Esophagus (tissue), 2 donors: ENCODE measurements around the gene CIAPIN1. TPM values are rescaled to one million over a fixed set of nuclear protein-coding genes. Genes with fewer than 3 reads are reported as not detected.

Experiments
- H3K27ac ChIP-seq, 2 donors: one replicate each; pipeline ENCODE4 v1.5.1; 2013; ENCODE audit warnings: low read depth in 2 of 2, mild to moderate bottlenecking in 2 of 2, inconsistent platforms in 1 of 2, low read length in 1 of 2, moderate library complexity in 1 of 2
- H3K27me3 ChIP-seq, 2 donors: one replicate each; pipeline ENCODE4 v1.6.1; 2013; ENCODE audit warnings: low read length in 2 of 2, control low read depth in 1 of 2, mild to moderate bottlenecking in 1 of 2; ENCODE audit not compliant: insufficient read depth in 2 of 2, control insufficient read depth in 1 of 2
- H3K36me3 ChIP-seq, 2 donors: one replicate each; pipeline ENCODE4 v1.6.1; 2013; ENCODE audit warnings: low read length in 1 of 2; ENCODE audit not compliant: control insufficient read depth in 2 of 2, insufficient read depth in 2 of 2
- H3K4me1 ChIP-seq, 2 donors: one replicate each; pipeline ENCODE4 v1.6.1; 2013; ENCODE audit warnings: low read length in 1 of 2; ENCODE audit not compliant: control insufficient read depth in 2 of 2, insufficient read depth in 2 of 2
- H3K4me3 ChIP-seq, 2 donors: one replicate each; pipeline ENCODE4 v1.5.1; 2013; ENCODE audit warnings: low read length in 2 of 2, mild to moderate bottlenecking in 2 of 2, low read depth in 1 of 2, moderate library complexity in 1 of 2
- H3K9me3 ChIP-seq, 2 donors: one replicate each; pipeline ENCODE4 v1.6.1; 2013; ENCODE audit warnings: mild to moderate bottlenecking in 2 of 2, low read depth in 1 of 2, low read length in 1 of 2, moderate library complexity in 1 of 2; ENCODE audit not compliant: control insufficient read depth in 2 of 2, insufficient read depth in 1 of 2
- WGBS, 2 donors: extraction: QIAGEN DNeasy Blood & Tissue Kit; methylation state at CpG; one replicate each; pipeline ENCODE4 v1.1.7; 2013; 5-methylcytosine and 5-hydroxymethylcytosine counted together
- polyA plus RNA-seq, 2 donors: library from polyadenylated mRNA; stranded (reverse); fragments of 200-250 nt; gene quantifications; one replicate each; pipeline ENCODE4 v1.2.3, GENCODE V29; 2013
- donor health status: healthy with polysubstance abuse.
- donor health status: Bipolar disorder and iron deficiency.

CIAPIN1 gene
- polyA plus RNA-seq, 2 donors, result 11.7 to 31.6 TPM

DNA sequence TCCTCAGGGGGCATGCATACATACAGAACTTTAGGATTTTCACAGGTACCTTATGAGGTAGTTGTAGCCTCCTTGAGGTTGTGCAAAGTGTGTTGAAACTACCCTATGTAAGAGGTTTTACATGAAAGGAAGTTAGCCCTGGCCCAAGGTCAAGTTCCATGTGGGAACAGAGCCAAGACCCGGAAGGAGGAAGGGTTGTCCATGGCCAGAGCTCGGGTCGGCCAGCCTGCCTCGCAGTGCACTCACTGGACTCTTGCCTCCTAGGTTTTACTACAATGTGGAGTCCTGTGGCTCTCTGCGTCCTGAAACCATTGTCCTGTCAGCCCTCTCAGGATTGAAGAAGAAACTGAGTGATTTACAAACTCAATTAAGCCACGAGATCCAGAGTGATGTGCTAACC is 23.5 kb upstream of the CIAPIN1 start:
- no peak overlapping the region for H3K4me3 ChIP-seq
- peaks cover 46 to 58% of the 10 kb centered on the region in 2 donors for H3K36me3 ChIP-seq
- peaks cover 0 to 7% of the 10 kb centered on the region in 2 donors for H3K4me1 ChIP-seq
- 31 to 41% methylated on average over 6 of the region's 6 CpGs for WGBS, 2 donors
- H3K9me3 ChIP-seq, result no peaks in the 10 kb centered on the region
- H3K27ac ChIP-seq, result no peak overlapping the region
- H3K27me3 ChIP-seq, result no peaks in the 10 kb centered on the region

DNA sequence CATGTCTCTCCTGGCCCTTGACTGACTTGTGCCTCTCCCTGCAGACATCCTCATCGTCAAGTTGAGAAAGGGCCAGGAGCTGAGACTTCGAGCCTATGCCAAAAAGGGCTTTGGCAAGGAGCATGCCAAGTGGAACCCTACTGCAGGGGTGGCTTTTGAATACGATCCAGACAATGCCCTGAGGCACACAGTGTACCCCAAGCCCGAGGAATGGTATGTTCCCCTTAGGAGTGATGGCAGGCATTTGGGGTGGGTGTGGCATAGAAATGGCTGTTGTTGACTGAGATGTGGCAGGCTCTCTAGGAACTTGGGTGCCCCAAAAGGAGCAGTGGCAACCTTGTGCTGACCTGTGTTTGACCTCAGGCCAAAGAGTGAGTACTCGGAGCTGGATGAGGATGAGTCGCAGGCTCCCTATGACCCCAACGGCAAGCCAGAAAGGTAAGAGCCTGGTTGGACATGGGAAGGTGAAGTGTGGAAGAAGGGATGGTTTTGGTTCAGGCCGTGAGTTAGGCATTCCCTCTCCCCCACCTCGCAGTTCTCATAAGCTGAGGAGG is 22.8 kb upstream of the CIAPIN1 start:
- H3K36me3 ChIP-seq, result peaks cover 46 to 59% of the 10 kb centered on the region in 2 donors
- H3K4me3 ChIP-seq, result no peak overlapping the region

DNA sequence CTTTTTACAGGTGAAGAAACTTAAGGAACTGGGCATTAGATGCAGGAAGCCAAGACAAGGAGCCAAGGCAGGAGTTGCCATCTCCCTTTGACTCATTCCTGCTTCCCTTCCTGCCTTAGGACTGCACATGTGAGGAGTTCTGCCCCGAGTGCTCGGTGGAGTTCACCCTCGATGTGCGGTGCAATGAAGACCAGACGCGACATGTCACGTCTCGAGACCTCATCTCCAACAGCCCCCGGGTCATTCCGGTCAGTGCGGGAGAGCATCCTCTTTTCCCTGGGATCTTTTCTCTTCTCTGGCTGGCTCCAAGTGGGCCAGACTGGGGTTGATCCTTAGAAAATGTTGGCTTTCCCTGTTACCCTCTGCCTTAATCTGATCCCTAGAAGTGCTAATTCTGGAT is 21.9 kb upstream of the CIAPIN1 start:
- H3K9me3 ChIP-seq, result no peaks in the 10 kb centered on the region
- 89 to 93% methylated on average over 11 of the region's 11 CpGs for WGBS, 2 donors
- no peak overlapping the region for H3K4me3 ChIP-seq
- H3K27ac ChIP-seq, result no peak overlapping the region
- H3K27me3 ChIP-seq, result no peaks in the 10 kb centered on the region
- peaks cover 0 to 7% of the 10 kb centered on the region in 2 donors for H3K4me1 ChIP-seq
- peaks cover 46 to 54% of the 10 kb centered on the region in 2 donors for H3K36me3 ChIP-seq

More for the DNA sequence above, 22.8 kb upstream of the CIAPIN1 start:
- peaks cover 0 to 7% of the 10 kb centered on the region in 2 donors for H3K4me1 ChIP-seq
- H3K27me3 ChIP-seq, result no peaks in the 10 kb centered on the region
- 55 to 71% methylated on average over 9 of the region's 9 CpGs for WGBS, 2 donors
- H3K9me3 ChIP-seq, result no peaks in the 10 kb centered on the region
- no peak overlapping the region for H3K27ac ChIP-seq

DNA sequence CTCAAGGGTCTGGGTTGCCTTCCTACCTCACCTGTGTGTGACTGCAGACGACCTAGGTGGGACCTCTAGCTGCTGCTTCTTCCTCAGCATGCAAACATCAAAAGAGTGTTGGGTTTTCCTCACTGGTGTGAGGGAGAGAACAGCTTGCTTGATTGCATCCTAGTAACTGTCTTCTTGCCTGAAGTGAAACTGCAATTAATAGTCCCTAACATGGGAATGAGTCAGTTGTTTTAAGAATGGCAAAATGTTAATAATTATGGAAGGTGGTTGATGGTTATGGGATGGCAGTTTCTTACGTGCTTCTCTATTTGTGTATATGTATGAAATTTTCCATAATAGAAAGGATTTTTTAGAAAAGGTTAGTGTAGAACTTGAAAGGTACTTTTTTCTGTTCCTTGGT is 21.2 kb upstream of the CIAPIN1 start:
- Histone ChIP-seq H3K36me3 (peaks cover 46 to 47% of the 10 kb centered on the region in 2 donors), H3K27me3 (no peaks in the 10 kb centered on the region), H3K4me3 (no peak overlapping the region), H3K27ac (no peak overlapping the region), H3K4me1 (peaks cover 2 to 7% of the 10 kb centered on the region in 2 donors), H3K9me3 (no peaks in the 10 kb centered on the region)
- 81 to 88% methylated on average over 2 of the region's 2 CpGs for WGBS, 2 donors

DNA sequence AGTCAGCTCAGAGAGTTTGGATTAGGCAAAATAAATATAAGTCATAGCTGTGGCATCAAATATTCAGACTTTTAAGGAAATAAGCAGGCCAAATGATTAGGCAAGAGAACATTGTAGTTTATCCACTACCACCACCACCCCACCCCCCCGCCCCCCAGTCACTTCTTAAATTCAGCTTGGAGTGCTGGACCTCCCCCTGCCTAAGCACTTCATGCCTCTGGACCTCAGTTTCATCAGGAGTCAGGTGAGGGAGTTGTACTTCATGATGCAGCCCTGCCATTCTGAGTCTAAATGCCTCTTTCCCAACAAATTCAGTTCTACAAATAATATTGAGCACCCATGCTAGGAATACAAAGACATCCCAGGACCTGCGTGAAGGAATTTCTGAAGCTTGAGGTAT is 17.3 kb upstream of the CIAPIN1 start:
- no peaks in the 10 kb centered on the region for H3K9me3 ChIP-seq
- WGBS, 2 donors, result 88 to 94% methylated on average over 2 of the region's 2 CpGs
- peaks cover 19 to 31% of the 10 kb centered on the region in 2 donors for H3K36me3 ChIP-seq
- peaks cover 2 to 3% of the 10 kb centered on the region in 2 donors for H3K4me1 ChIP-seq
- H3K27me3 ChIP-seq, result no peaks in the 10 kb centered on the region
- no peak overlapping the region for H3K4me3 ChIP-seq
- H3K27ac ChIP-seq, result no peak overlapping the region

DNA sequence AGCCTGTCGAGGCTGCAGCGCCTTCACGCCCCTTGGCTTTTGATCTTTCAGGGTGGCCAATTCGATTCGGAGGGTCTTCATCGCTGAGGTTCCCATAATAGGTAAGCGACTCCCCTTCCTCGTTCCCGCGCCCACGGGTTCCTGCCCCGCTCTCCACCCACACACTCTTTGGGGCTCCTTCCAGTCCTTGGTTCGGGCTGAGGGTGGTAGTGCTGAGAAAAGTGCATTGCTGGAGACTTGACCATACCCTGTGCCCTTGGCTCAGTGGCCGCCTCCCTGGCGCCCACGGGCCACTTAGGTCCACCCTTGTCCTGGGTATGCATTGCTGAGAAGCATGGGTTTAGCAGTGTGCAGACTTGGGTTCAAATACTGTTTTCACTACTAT is 15.8 kb upstream of the CIAPIN1 start:
- peaks cover 2% of the 10 kb centered on the region in 2 donors for H3K4me1 ChIP-seq
- 0 to 1% methylated on average over 14 to 16 of the region's 16 CpGs for WGBS, 2 donors
- H3K27me3 ChIP-seq, result no peaks in the 10 kb centered on the region
- peak overlapping the region; percentile 83 to 96 for H3K4me3 ChIP-seq
- no peaks in the 10 kb centered on the region for H3K9me3 ChIP-seq
- H3K36me3 ChIP-seq, result peaks cover 13 to 27% of the 10 kb centered on the region in 2 donors
- H3K27ac ChIP-seq, result peak overlapping the region; percentile 33 to 44

DNA sequence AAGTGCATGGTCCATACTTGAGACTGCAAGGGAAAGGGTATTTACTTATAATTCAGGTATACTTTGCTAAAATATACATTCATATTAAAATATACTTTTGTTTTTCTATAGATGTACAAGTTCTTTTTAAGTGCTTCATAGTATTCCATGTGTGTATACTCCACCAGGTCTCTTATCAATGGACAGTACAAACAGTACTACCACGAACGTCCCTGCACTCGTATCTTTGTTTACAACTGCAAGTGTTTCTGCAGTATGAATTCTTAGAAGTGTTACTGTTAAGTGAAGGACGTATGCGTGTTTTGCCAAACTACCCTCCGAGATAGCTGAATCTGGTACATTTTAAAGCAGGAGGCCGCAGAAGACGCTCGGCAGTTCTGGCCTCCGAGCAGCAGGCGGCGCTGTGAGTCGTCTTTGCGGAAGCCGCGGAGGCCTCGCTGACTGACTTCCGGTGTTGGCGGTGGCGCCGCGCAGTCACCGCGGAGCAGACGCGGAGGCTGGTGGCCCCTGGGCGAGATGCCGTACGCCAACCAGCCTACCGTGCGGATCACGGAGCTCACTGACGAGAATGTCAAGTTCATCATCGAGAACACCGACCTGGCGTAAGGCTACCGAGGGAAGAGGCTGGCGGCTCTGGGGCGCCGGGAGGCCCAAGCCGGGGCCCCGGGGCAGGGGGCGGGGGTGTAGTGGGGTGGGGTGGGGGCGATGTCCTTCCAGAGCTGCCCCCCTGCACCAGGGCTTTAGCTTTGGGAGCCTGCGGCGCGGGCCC is 15.2 kb upstream of the CIAPIN1 start, which contains the start of gene POLR2C:
Gene POLR2C, plus strand, starts transcription at position 471 of the 769 bp plus-strand sequence. Its CDS starts 46 bp downstream, at position 517.
- no peaks in the 10 kb centered on the region for H3K9me3 ChIP-seq
- WGBS, 2 donors, result 1% methylated on average over 37 to 47 of the region's 47 CpGs
- peaks cover 2% of the 10 kb centered on the region in 2 donors for H3K4me1 ChIP-seq
- H3K4me3 ChIP-seq, result peak within 1 kb of the TSS; percentile 83 to 96
- H3K36me3 ChIP-seq, result peaks cover 18 to 30% of the 10 kb centered on the region in 2 donors
- H3K27me3 ChIP-seq, result no peaks in the 10 kb centered on the region
- H3K27ac ChIP-seq, result peak within 1 kb of the TSS; percentile 44 to 77

DNA sequence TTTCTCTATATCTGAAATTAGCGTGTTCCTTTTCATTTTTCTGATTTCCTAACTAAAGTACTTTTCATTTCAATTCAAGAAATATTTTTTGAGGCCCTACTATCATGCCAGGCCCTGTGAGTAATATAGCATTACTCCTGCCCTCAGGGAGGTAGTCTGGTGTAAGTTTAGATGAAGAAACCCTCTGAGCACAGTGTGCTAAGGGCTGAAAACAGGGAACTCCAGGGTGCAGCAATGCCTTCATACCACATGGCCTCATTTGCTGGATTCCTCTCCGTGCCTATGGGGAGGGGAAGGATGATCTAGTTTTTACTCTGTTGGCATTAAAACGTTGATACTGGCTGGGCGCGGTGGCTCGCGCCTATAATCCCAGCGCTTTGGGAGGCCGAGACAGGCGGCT is 4.8 kb upstream of the CIAPIN1 start:
- Histone ChIP-seq H3K9me3 (no peaks in the 10 kb centered on the region), H3K27me3 (no peaks in the 10 kb centered on the region), H3K36me3 (peaks cover 11 to 25% of the 10 kb centered on the region in 2 donors), H3K27ac (no peak overlapping the region), H3K4me1 (peaks cover 0 to 3% of the 10 kb centered on the region in 2 donors), H3K4me3 (no peak overlapping the region)
- 91 to 94% methylated on average over 10 of the region's 10 CpGs for WGBS, 2 donors

DNA sequence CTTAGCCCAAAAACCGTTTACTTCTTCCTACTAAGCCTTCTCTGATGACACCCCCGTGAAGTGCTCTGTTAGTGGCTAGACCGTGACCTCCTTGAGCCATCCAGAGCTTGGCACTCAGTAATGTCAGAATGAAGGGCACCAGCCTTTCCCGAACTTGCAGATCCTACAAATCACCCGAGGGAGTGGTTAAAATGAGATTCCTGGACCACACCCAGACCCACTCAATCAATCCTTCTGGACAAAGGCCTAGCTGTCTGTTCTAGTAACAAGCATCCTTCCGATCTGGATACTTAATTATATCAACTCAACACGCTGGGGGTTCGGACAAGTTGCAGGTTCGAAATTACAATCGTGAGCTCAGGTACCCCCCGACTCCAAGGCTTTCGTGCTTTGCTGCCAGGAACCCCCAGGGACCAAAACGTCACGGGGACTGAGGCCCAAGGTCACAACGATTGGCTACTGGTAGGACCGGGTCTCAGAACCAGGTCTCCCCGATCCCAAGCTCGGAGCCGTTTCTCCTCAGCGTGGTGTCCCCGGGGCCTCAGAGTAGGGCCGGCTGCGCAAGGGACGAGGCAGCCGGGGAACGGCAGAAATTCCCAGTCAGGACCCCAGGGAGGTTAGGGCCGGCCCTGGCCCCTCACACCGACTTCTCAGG is 527 bp downstream of the CIAPIN1 start:
- 2 to 3% methylated on average over 28 of the region's 28 CpGs for WGBS, 2 donors
- H3K27me3 ChIP-seq, result no peaks in the 10 kb centered on the region
- peak overlapping the region; percentile 84 to 93 for H3K27ac ChIP-seq
- peak overlapping the region; percentile 96 to 97 for H3K4me3 ChIP-seq
- H3K36me3 ChIP-seq, result peaks cover 0 to 3% of the 10 kb centered on the region in 2 donors
- H3K4me1 ChIP-seq, result peaks cover 0 to 6% of the 10 kb centered on the region in 2 donors
- H3K9me3 ChIP-seq, result no peaks in the 10 kb centered on the region
